Epithelial cell of alveolus of lung (primary cell): ENCODE results near the gene FRAT2. TPM values are rescaled to one million over a fixed set of nuclear protein-coding genes. Genes with fewer than 3 reads are reported as not detected.

Experiments used
- total RNA-seq: library from RNA; depleted of rRNA; stranded (reverse); fragments of >200 nt; gene quantifications from 2 replicates; pipeline ENCODE4 v1.2.1, GENCODE V29; 2015

FRAT2 gene, protein sequence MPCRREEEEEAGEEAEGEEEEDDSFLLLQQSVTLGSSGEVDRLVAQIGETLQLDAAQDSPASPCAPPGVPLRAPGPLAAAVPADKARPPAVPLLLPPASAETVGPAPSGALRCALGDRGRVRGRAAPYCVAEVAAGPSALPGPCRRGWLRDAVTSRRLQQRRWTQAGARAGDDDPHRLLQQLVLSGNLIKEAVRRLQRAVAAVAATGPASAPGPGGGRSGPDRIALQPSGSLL
- 7.3 and 8.1 TPM in 2 replicates for total RNA-seq

DNA sequence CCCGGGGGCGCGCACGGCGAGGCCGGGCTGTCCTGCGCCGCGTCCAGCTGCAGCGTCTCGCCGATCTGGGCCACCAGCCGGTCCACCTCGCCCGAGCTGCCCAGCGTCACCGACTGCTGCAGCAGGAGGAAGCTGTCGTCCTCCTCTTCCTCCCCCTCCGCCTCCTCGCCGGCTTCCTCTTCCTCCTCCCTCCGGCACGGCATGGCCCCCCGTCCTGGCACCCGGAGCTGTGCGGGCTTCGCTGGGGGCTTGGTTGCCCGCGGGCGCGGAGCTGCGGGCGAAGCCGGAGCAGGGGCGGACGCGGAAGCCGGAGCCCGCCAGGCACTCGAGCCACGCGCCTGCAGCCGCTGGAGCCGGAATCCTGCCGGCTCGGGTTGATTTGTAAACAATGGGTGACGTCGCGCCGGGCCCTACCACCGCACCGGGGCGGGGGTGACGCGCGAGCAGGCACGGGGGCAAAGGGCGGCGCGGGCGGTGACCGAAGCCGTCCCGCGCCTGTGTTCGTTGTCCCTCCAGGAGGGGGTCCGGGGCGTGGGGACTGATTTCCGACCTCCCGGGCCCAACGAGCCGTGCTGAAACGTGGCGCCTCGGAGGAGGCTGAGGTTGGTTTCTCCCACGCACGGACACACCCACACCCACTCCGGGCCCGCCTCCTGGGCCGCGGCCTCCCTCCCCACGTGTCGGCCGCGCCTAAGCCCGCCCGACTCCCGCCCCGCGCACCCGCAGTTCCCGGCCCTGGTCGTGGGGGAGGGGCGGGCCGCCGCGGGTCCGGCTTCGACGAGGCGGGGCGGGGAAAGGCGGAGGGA, at the start of gene FRAT2:
Gene FRAT2, minus strand, starts transcription at position 360 of the 806 bp plus-strand sequence. Its CDS starts 157 bp downstream, at position 203.

DNA sequence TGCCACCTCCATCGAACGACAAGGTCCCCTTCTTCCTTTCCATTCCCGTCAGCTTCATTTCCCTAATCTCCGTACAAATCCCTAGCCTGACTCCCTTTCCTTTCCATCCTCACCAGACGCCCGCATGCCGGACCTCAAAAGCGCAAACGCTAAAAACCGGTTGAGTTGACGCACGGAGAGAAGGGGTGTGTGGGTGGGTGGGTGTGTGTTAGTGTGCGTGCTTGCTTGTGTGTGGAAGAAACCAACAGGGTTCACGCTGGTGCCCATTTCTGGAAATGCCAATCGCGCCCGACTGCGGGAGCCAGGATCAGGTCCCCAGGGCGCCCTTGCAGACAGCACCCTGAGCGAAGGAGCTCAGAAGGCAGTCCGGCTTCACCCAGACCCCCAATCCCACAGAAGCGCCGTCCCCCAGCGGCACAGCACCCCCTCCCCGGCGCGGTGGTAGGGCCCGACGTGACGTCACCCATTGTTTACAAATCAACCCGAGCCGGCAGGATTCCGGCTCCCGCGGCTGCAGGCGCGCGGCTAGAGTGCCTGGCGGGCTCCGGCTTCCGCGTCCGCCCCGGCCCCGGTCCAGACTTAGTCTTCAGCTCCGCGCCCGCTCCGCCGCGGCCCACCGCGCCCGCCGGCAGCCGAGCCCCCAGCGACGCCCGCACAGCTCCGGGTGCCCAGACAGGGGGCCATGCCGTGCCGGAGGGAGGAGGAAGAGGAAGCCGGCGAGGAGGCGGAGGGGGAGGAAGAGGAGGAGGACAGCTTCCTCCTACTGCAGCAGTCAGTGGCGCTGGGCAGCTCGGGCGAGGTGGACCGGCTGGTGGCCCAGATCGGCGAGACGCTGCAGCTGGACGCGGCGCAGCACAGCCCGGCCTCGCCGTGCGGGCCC, 15.5 kb downstream of the FRAT2 start, which contains the start of gene FRAT1:
Gene FRAT1, plus strand, starts transcription at position 500 of the 880 bp plus-strand sequence. Its CDS starts 183 bp downstream, at position 683.

DNA sequence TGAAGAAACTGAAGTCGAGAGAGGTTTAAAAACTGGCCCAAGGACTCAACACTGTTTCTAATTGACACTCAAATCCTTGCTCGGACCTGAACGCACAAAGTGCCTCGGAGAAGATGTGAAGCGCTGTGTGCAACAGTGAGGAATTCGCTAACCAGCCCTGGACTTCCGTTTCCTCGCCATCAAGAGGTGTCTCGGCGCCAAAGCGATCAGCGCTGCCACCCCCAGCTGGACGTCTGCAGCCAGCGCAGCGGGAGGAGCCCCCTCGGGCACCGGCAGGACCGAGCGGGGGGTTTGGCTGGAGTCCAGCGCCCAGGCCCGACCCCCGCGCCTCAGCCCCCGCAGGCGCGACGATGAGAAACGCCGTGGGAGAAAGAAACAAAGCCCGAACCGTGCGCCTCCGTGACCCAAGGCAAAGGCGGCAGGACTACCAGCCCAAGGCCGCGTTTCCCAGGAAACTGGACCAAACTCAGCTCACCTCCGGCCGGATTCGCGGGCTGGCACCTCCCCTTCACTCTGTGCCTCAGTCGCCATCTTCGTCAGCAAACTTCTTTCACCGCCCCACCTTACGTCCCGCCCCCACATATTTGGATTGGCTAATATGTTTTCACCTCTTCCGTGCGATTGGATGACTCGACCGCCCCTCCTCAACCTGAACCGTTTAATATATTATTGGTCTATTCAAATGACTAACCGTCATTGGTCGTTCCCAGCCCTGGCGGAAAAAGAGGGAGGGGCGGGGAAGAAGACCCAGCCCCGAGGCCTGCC, 42.2 kb downstream of the FRAT2 start, which contains the start of gene ARHGAP19:
Gene ARHGAP19, minus strand, starts transcription at position 541 of the 765 bp plus-strand sequence. Its CDS starts 10 bp downstream, at position 531.

Other genes starting within 250 kb of the FRAT2 start
- gene SLIT1, start 148.8 kb downstream of the FRAT2 start, total RNA-seq: under 0.01 TPM in 1 of 2 replicates, not detected in the other
- 9.8 and 11.3 TPM in 2 replicates for gene ARHGAP19, start 42.1 kb downstream of the FRAT2 start, total RNA-seq
- gene FRAT1, start 15.5 kb downstream of the FRAT2 start, total RNA-seq: 1.8 and 5.7 TPM in 2 replicates
- gene RRP12, start 66.6 kb upstream of the FRAT2 start, total RNA-seq: 6.8 and 22.1 TPM in 2 replicates
- gene PGAM1, start 91.5 kb upstream of the FRAT2 start, total RNA-seq: 543 and 737 TPM in 2 replicates
- gene EXOSC1, start 111.3 kb upstream of the FRAT2 start, total RNA-seq: 43.8 and 50.6 TPM in 2 replicates
- gene ZDHHC16, start 111.4 kb upstream of the FRAT2 start, total RNA-seq: 48.8 and 65.8 TPM in 2 replicates
- 62.8 and 107 TPM in 2 replicates for gene MMS19, start 163.7 kb upstream of the FRAT2 start, total RNA-seq
- gene UBTD1, start 164.2 kb upstream of the FRAT2 start, total RNA-seq: 27.5 and 32.8 TPM in 2 replicates
- 2.5 TPM in 1 of 2 replicates, not detected in the other for gene ANKRD2, start 238.1 kb upstream of the FRAT2 start, total RNA-seq
- 0.13 and 0.48 TPM in 2 replicates for gene HOGA1, start 249.7 kb upstream of the FRAT2 start, total RNA-seq